Measurements from ENCODE around the gene MTA1. TPM values are rescaled to one million over a fixed set of nuclear protein-coding genes. Genes with fewer than 3 reads are reported as not detected.

The MTA1 gene
- total RNA-seq, 6 donors from 2014 or later, result 64.8 to 315 (median 94.9) TPM

DNA sequence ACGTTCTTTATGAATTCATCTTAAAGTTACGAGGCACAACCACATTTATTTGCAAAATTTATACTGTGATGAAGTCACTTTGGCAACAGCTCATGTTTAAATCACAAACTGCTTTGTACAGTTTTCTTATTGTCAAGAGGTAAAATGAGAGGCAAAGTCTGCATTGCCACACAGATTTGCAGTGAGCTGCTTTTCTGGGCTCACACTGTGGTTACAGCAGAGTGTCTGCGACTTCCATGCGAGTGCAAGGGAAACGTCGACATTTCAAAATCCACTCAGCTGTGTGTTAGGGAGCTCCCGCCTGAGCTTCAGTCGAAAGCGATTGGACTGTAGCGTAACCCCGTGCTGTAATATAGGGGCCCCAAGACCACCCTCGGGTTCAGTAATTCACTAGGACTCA, 13.0 kb downstream of the MTA1 start:
- DNase-seq (no peak), ATAC-seq (ENCODE audit: low FRiP score in 2 of 2) (no peak)
- Histone ChIP-seq H3K27ac (no peak overlapping the region), H3K4me3 (no peak overlapping the region), H3K36me3 (no peaks in the 10 kb centered on the region), H3K4me1 (peaks cover 0 to 12% (median 8%) of the 10 kb centered on the region in 4 donors), H3K9me3 (no peaks in the 10 kb centered on the region), H3K27me3 (no peaks in the 10 kb centered on the region)
- no peak for TF ChIP-seq POLR2AphosphoS5 (IDR thresholded peaks at IDR 0.05)
- TF ChIP-seq EP300 (IDR thresholded peaks at IDR 0.05), result no peak
- no peak for TF ChIP-seq POLR2A (IDR thresholded peaks at IDR 0.05)
- TF ChIP-seq, protein P1, sequence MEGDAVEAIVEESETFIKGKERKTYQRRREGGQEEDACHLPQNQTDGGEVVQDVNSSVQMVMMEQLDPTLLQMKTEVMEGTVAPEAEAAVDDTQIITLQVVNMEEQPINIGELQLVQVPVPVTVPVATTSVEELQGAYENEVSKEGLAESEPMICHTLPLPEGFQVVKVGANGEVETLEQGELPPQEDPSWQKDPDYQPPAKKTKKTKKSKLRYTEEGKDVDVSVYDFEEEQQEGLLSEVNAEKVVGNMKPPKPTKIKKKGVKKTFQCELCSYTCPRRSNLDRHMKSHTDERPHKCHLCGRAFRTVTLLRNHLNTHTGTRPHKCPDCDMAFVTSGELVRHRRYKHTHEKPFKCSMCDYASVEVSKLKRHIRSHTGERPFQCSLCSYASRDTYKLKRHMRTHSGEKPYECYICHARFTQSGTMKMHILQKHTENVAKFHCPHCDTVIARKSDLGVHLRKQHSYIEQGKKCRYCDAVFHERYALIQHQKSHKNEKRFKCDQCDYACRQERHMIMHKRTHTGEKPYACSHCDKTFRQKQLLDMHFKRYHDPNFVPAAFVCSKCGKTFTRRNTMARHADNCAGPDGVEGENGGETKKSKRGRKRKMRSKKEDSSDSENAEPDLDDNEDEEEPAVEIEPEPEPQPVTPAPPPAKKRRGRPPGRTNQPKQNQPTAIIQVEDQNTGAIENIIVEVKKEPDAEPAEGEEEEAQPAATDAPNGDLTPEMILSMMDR (IDR thresholded peaks at IDR 0.05), result no peak
- WGBS, 2 donors, result 91 to 93% methylated on average over 12 of the region's 12 CpGs

DNA sequence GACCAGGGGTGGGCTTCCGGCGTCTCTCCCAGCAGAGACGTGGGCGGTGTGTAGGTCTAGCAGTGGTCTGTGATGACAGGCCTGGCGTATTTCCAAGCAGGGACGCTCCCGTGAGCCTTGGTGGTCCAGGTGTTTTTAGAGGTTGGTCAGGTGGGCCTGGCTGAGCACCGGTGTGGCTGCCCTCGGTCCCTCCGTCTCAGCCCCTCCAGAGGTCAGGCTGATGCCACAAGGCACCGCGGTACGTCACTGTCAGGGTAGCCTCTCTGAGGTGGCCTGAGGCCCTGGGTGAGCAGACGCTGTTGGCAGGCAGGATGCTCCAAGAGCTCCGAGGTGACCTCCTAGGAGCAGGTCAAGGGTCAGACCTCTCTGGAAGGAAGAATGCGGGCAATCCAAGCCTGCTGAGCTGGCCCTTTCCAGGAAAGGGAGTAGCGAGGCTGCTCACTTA, 13.6 kb downstream of the MTA1 start:
- DNase-seq, result peak in 1 of 2 donors; percentile 50
- H3K4me1 ChIP-seq, result peaks cover 0 to 12% (median 8%) of the 10 kb centered on the region in 4 donors
- no peak for TF ChIP-seq POLR2AphosphoS5 (IDR thresholded peaks at IDR 0.05)
- TF ChIP-seq EP300 (IDR thresholded peaks at IDR 0.05), result no peak
- no peak for TF ChIP-seq POLR2A (IDR thresholded peaks at IDR 0.05)
- TF ChIP-seq, protein P1 (IDR thresholded peaks at IDR 0.05), result no peak
- no peak for ATAC-seq (ENCODE audit: low FRiP score in 2 of 2)
- H3K4me3 ChIP-seq, result no peak overlapping the region
- H3K27ac ChIP-seq, result no peak overlapping the region
- no peaks in the 10 kb centered on the region for H3K27me3 ChIP-seq
- WGBS, 2 donors, result 90 to 100% methylated on average over 8 to 17 of the region's 17 CpGs
- no peaks in the 10 kb centered on the region for H3K36me3 ChIP-seq
- no peaks in the 10 kb centered on the region for H3K9me3 ChIP-seq

DNA sequence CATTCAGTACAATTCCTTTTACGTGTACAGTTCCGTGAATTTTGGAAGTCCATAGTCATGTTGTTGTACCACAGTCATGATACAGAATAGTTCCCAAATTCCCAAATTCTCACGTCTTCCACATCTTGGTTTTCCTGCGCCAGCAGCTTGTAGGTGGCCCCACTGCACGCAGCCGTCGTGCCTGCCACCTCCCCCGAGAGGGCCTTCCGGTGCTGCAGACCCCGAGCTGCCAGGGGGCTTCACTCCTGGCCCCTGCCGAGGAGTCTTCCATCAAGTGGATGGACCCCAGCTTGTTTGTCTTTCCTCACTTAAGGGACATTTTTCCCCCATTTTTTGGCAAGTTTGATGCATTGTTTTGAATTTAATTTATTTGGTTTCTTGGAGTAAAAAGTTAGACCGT, 16.8 kb downstream of the MTA1 start:
- TF ChIP-seq POLR2A (IDR thresholded peaks at IDR 0.05) (no peak), POLR2AphosphoS5 (IDR thresholded peaks at IDR 0.05) (no peak), EP300 (IDR thresholded peaks at IDR 0.05) (no peak)
- TF ChIP-seq, protein P1 (IDR thresholded peaks at IDR 0.05), result no peak
- Histone ChIP-seq H3K36me3 (peaks cover 0 to 11% (median 2%) of the 10 kb centered on the region in 4 donors), H3K4me3 (no peak overlapping the region), H3K27ac (no peak overlapping the region), H3K9me3 (no peaks in the 10 kb centered on the region), H3K4me1 (peaks cover 0 to 3% (median 0%) of the 10 kb centered on the region in 4 donors), H3K27me3 (no peaks in the 10 kb centered on the region)
- ATAC-seq (ENCODE audit: low FRiP score in 2 of 2) (no peak), DNase-seq (peak in 1 of 2 donors; percentile 66)
- 85 to 88% methylated on average over 12 of the region's 12 CpGs for WGBS, 2 donors

DNA sequence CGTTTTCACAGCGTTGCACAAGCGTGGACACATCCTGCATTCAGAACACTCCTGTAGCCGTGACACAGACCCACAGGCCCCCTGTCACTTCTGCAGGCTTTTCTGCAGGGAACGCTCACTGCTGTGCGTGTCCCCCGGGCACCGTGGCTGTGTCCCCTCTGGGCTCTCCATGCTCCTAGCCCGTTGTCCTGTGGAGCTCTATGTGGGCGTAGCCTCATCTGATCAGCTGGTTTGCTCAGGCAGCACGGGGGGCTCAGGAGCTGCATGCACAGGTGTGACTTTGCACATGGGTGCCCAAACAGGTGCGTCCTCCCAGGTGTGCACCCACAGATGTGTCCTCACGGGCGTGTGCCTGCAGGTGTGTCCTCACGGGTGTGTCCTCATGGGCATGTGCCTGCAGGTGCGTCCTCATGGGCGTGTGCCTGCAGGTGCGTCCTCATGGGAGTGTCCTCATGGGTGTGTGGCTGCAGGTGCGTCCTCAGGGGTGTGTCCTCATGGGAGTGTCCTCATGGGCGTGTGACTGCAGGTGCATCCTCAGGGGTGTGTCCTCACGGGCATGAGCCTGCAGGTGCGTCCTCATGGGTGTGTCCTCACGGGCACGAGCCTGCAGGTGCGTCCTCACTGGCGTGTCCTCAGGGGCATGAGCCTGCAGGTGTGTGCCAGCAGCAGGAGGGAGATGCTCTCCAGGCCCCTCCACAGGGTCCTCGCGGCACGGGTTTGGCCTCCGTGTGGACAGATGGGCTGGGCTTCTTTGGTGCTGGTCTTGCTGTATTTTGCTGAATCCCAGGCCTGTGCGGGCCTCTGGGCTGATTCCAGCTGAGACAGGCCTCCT, 17.5 kb downstream of the MTA1 start:
- Histone ChIP-seq H3K36me3 (peaks cover 0 to 15% (median 2%) of the 10 kb centered on the region in 4 donors), H3K27ac (no peak overlapping the region), H3K4me1 (peaks cover 0 to 3% (median 0%) of the 10 kb centered on the region in 4 donors), H3K9me3 (no peaks in the 10 kb centered on the region), H3K27me3 (no peaks in the 10 kb centered on the region), H3K4me3 (no peak overlapping the region)
- ATAC-seq (ENCODE audit: low FRiP score in 2 of 2) (no peak), DNase-seq (peak in 1 of 2 donors; percentile 68)
- WGBS, 2 donors, result 85 to 86% methylated on average over 9 to 28 of the region's 31 CpGs
- no peak for TF ChIP-seq POLR2AphosphoS5 (IDR thresholded peaks at IDR 0.05)
- TF ChIP-seq POLR2A (IDR thresholded peaks at IDR 0.05), result no peak
- TF ChIP-seq EP300 (IDR thresholded peaks at IDR 0.05), result no peak
- TF ChIP-seq, protein P1 (IDR thresholded peaks at IDR 0.05), result no peak

All from upper lobe of left lung (tissue), 6 donors.